HG02798 (cell line): ENCODE measurements around the gene C3.
"Not testable (repeated sequence)": the region's sequence is repeated elsewhere in the genome, so short reads cannot be mapped to it uniquely, and the experiment has no call there.

Experiments
- ATAC-seq: cut with Tn5 transposase; IDR thresholded peaks from one replicate; pipeline ENCODE4 v1.9.1; 2021; ENCODE audit warnings: mild to moderate bottlenecking; ENCODE audit not compliant: unreplicated experiment, poor library complexity

The C3 gene

DNA sequence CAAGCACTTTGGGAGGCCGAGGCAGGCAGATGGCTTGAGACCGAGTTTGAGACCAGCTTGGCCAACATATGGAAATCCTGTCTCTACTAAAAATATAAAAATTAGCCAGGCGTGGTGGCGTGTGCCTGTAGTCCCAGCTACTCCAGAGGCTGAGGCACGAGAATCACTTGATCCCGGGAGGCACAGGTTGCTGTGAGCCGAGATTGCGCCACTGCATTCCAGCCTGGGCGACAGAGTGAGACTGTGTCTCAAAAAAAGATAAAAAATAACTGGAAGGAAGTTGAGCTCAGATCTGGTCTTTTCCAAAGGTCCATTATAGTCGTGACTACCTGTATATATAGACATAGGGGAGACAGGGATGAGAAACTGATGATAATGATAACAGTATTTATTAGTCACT, 28.1 kb upstream of the C3 start:
- ATAC-seq, result not testable (repeated sequence)

DNA sequence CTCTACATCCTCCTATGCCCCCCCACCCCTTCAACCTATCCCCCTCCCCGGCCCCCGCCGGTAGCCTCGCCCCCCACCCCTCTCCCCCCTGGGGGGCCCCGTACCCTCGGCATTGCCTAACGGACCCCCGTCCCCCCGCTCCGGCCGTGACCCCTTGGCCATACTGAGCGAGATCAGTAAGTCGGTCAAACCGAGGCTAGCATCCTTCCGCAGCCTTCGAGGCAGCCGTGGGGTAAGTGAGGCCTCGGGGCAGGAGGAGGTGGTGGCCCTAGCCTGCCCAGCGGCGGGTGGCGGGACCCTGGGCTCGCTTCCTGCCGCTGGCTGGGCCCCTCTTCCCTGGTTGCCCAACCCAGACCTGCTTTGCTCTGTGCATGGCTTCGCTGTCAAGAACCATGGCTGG, 25.5 kb upstream of the C3 start:
- no peak for ATAC-seq

DNA sequence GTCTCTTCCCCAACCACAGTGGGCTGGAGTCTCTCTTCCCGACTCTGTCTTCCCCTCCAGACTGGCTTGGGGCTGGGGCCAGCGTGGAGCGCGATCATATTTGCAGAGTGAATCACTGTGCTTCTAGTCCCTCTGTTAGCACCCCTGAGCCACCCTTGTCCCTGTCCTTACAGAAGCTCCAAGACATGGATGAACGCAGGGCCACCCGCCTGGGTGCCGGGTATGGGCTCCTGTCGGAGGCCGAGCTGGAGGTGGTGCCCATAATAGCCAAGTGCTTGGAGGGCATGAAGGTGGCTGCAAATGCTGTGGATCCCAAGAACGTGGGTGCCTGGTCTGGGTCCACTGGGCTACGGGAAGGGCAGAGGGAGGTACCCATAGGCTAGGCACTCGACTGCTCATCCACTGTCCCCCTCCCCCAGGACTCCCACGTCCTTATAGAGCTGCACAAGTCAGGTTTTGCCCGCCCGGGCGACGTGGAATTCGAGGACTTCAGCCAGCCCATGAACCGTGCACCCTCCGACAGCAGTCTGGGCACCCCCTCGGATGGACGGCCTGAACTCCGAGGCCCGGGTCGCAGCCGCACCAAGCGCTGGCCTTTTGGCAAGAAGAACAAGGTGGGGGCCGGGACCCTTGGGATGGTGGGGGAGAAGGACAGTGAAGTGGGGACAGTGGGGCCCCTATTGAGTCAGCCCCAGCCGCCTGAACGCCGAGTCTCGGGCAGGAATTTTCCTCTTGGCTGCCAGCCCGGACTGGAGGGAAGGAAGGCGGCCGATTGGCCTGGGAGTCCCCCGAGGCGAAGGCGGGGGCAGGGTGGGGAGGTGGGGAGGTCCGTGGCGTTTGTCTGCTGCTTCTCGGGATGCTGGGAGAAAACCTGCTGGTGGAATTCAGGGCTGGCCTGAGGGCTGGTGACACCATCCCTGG, 24.2 kb upstream of the C3 start:
- no peak for ATAC-seq

DNA sequence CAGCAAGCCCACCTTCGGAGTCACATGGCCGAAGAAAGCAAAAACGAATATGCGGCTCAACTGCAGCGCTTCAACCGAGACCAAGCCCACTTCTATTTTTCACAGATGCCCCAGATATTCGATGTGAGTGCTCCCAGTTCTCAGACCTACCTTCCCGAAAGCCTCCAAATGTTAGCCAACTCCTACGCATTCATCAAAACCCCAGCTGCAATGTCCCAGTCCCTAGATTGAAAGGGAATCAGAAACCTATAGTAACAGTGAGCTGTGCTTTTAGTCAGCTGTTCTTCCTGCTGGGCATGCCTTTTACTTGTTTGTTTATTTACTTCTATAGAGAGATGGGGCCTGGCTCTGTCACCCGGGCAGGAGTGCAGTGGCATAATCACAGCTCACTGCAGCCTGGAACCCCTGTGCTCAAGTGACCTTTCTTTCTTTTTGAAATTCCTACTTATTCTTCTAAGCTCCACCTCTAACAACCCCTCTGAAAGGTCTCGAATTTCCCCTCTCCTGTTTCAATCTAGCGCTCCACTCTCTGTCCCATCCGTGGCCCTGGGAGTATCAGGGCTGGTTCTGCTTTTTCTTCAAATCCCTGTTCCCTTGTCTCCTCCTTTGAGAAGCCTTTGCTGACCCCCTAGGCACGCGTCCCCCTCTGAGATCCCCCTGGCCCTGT, 23.4 kb upstream of the C3 start:
- no peak for ATAC-seq

DNA sequence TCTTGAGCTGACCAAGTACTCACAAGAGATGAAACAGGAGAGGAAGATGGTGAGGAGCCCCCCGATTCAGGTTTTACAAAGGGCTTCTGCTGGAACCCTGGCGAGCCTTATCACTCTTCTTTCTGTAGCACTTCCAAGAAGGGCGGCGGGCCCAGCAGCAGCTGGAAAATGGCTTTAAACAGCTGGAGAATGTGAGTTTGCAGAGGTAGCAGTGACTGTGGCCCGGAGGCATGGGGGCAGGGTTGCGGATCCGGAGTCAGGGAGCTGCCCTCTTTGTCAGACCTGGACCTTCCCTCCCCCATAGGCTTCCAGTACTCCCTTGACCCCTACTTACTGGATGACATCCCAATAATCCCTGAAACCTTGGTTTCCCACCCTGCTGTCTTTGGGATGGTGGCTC, 22.6 kb upstream of the C3 start:
- ATAC-seq, result no peak

DNA sequence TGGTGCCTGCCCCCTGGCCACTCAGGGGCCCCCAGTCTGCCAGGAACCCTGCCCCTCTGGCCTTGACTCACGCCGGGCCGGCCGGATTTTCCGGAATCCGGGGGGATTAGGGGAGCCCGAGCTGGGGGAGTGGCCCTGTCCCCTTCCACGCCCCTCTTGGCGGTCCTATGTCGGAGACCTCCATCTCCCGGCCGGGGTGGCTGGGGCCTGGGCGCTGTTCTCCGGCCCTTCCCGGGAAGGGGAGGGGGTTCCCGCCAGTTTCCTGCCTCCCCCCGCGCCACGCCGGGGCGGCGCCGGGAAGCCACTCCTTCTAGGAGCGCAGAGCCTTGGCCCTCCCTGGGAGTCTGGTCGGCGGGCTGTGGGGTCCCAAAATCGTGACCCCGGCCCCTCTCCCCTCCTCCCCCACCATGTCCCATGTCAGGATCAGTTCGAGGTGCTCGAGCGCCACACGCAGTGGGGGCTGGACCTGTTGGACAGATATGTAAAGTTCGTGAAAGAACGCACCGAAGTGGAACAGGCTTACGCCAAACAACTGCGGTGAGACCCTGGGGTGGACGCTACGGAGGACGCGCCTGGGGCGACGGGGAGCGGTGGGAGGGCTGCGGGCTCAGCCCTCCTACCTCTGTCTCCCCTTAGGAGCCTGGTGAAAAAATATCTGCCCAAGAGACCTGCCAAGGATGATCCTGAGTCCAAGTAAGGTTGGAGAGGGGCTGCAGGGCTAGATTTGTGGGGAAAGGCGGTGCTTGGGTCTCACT, 20.3 kb upstream of the C3 start:
- no peak for ATAC-seq

DNA sequence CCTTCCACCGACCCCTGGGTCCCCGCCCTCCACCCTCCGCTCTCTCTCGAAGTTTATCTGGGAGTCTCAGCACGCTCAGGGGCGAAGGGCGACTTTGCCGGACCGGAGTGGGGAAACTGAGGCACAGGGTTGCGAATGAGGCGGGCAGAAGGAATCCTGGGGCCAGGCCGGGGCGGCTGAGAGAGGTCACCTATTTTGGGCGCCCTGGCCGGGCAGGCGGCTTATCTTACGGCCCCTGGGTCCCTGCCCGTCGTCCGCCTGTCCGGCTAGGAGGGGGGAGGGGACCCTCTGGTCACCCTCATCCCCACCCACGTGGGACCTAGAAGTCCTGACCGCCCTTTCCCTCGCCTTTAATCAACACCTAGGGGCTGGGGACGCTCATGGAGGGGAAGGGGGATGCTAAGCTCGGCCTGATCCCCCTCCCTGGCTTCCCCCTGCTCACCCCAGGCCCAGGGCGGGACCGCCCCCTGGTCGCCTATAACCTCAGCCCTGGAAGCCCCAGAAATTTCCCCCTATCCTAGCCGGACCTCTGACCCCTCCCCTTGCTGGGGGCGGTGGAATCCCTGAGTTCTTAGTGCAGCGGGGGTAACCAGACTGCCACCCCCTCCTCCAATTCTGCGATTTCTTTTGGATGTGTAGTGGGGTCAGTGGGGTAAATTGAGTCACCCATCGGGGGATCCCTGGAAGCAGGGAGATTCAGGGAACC, 19.6 kb upstream of the C3 start:
- ATAC-seq, result no peak

DNA sequence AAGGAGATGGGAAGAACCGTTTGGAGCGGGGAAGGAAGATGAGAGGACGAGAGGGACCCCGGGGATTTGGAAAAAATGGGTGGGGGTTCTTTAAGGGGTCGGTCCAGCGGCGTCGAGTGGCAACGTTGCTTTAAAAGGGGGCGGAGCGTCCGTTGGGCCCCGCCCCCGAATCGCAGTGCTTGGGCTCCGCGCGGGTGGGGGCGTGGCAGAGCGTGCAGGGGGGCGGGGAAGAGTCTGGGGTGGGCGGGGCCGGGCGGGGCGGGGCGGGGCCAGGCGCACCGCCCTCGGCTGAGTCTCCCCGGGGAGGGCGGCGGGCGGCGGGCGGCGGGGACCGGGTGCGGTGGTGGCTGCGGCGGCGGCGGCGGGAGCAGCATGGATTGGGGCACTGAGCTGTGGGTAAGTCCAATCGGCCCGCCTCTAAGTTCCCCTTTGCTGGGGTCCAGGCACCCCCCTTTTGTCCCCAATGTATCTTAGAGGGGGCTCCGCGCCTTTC, 19.0 kb upstream of the C3 start, which contains the start of gene TRIP10:
TRIP10 (plus strand) TSS at position 291 of the 493 bp plus-strand sequence; CDS start at position 373, 82 bp downstream.
- no peak for ATAC-seq

DNA sequence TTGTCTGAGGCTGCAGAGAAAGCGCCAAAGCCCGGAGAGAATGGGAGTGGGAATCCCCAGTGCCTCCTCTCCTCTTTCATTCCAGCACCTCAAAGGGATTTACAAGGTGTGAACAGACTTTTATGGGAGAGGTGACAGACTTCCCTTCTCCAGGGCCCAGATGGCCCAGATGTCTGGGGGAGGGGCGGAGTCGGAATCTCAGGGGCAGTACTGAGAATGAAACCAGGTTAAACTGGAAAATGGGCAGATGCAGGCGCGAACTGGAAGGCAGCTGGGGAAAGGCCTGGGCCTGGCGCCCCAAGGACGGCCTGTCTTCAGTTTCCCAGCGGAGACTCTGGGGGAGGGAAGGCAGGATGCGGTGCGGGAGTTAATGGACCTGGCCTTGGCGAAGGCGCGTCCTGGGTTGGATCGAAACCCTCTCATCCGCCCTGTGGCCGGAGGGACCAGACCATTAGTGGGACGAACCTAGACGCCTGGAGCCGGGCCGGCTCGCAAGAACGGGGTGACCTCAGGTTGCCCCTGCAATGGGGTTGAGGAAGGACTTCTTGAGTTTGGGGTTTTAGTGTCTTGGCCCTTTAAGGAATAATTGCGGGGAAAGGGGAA, 18.4 kb upstream of the C3 start:
- no peak for ATAC-seq

DNA sequence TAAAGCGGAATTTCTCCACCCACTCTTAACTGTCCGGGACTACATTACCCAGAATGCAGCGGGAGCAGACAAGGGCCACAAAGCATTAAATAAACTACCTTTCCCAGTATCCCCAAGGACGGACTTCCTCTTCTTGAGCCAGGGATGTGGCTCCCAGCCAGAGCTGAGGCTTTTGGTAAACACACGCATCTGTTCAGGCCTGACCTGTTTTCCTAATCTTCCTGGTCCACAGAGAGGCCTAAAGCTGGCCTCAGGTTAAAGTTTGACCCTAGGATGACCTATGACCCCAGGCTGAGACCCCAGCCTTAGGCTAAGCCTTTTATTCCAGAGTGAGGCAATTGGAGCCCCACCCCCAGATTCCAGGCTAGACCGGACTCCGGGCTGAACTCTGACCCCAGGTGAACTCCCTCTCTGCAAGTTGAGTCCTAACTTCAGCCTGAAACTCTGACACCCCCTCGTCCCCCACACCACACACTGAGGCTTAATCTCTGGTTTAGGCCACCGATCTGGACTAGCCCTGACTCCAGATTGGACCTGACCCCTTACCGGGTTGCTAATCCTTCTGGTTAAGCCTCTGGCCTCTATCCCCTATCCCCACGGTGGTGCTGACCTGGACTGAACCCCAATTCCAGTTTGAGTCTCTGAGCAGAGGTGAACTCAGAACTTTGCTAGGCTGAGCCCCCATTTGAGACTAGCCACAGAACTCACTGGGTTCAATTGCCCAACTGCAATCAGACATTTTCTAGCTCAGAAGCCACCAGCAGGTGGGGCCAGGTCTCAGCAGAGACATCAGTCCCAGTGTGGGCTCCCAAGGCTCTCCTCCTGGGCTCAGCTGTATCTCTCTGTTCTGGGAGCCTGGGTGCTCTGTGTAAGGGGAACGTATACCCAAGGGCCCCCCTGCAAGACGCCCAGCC, 17.7 kb upstream of the C3 start:
- no peak for ATAC-seq

DNA sequence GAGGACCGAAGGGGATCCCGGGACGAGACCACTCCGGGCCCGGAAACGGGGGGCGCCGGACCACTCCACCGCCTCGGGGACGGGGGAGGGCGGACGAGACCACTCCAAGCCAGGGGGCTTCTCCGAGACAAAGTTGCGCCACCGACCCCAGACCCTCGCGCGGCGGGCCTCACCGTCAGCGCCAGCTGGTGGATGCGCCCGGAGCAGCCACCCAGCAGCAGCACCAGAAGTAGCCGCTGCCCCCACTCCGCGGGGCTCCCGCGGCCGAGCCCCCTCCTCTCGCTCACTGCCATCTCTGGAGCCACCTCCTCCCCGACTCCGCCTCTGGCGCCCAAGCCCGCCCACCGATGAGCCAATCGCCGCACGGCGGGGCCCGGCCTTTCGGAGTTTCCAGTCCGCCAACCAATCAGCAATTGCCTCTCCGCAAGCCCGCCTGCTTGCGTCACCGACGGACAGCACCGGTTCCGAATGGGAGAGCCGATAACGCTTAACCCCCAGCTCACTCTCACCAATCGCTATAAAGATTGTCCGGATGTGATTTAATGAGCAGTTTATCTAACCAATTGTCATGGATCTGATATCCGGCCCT, 16.9 kb upstream of the C3 start, which contains the start of gene GPR108:
GPR108 (minus strand) TSS at position 297 of the 589 bp plus-strand sequence; CDS start at position 293, 4 bp downstream.
- ATAC-seq, result peak; percentile 76

DNA sequence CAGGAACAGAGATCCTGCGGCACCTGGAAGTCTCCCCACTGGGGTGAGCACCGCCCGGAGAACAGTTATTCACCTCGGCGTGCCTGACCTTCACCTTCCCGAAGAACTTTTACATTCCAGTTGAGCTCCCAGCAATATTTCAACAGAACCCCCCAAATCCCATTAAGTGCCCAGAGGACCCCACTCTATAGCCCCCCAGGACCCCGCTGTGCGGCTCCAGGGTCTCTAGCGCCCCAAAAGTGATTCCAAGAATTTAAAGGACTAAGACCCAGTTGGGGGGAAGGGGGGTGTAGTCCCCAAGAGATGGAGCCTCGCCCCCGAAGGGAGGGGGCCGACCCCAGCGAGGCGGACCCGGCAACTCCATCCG, 16.4 kb upstream of the C3 start:
- ATAC-seq, result no peak

DNA sequence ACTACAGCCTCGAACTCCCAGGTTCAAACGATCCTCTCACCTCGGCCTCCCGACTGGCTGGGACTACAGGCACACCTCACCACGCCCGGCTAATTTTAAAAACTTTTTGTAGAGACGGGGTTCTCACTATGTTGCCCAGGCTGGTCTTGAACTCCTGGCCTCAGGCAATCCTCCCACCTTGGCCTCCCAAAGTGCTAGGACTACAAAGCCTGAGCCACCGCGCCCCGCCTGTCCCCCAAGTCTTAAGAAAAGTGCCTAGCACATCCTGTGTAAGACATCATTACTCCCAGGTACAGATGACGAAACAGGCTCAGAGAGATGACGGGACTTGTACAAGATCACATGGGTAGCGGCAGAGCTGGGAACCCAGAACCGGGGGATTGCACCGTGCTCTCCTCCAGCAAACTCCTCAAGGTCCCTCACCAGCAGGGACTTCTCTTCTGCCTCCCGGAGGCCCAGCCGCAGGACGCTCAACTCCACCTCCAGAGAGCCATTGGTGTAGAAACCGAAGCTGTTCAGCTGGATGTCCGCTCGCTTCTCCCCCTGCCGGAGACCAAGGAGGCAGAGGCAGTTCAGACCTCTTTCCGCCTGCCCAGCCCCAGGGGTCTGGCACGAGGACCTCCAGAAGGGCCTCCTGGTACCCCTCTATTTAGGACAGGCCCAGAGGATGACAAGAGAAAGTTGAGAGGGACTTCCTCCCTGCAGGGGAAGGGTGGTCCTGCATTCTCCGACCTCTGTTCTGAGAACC, 15.9 kb upstream of the C3 start:
- peak; percentile 12 for ATAC-seq

DNA sequence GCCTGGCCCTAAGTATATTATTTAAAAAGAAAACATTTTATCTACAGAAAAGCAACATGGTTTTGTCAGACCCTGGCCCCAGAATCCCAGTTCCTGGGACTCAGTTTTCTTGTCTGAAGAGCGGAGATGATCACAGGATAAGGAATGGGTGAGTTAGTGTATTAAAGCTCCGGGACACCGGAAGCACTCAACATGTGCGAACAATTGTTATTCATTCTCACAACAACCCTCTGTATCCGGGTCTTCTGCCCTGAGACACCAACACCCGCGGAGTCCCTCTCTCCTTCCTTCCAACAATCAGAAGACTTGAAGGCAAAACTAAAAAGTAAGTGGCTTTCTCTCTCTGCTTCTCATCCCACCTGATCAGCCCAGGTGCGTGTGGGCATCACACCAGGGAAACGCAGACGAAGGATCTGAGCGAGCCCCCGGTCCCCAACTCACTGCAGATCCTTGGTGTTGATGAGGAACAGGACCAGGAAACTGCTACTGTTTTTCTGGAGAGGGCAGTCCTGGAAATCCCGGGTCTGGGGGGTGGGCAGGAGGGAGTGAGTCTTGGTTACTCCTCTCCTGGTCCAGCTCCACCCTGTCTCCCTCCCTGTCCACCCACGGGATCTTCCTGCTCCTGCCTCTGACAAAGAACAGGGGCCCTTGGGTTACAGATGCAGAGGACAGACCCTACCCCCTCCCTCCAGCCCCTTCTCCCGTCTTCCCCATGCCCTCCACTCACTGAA, 14.9 kb upstream of the C3 start:
- ATAC-seq, result no peak

DNA sequence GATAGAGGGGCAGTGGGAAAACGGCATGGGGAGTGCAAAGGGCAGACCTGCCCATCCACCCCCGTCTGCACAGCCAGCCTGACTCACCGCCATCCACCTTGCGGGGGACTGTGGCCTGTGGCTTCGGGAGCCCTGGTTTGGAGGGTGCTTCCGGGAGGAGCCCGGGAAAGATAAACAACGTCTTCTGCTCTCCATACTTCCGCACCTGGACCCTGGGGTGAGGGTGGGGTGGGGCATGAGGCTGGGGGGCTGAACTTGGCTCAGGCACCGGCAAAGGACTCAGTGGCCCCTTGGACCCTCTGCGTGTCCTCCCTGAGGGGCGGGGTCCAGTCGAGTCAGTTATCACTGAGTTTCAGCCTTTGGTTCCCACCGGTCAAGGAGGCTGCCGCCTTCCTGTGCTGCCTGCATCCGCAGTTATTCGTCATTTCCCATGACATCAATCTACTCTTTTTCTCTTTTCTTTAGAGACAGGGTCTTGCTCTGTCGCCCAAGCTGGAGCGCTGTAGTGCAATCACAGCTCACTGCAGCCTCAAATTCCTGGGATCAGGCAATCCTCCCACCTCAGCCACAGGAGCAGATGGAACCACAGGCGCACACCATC, 13.7 kb upstream of the C3 start:
- no peak for ATAC-seq

DNA sequence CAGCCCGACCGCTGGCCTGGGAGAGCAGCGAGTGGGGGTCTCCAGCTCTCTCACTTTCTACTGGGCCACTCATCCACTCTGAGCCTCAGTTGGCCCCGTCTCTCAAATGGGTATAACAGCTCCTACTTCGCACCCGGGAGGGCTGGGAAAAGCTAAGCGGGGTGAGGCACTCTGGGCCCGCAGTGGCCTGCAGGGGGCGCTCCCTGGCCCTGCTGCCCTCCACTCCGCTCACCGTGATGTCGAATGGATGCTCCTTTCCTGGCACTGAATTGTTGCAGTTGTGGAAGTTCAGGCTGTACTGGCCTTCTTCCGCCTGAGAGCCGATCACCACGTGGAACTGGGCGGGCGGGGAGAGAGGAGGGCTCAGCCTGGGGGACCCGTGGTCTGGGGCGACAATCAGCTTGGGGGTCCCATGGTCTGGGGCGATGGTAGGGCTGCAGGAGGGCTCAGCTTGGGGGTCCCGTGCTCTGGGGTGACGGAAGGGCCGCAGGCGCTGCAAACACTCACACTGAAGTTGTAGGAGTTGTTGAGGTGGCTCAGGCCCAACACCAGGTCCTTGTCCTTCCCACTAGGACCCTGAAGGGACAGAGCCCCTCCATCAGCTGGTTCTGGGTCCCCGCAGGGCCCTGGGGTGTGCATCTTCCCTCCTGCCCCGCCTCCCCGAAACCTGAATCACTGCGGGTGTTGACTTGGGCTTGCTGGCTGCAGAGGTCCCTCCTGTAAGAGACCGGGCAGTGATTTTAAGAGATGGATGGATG, 13.1 kb upstream of the C3 start:
- ATAC-seq, result no peak
